Calu3 (cell line): Measurements from ENCODE around the gene APH1A. TPM values are rescaled to one million over a fixed set of nuclear protein-coding genes. Genes with fewer than 3 reads are reported as not detected.

Experiments
- BruUV-seq: library from RNA; stranded (reverse); fragments of 400-500 nt; replicated peaks from 2 replicates; lab custom pipeline; 2021; lab: Mats Ljungman, UMichigan
- CTCF ChIA-PET: fragments of 300-600 bp; sonication (Branson Sonifier 250); formaldehyde crosslinking; loops from one replicate; lab custom pipeline; 2022; ENCODE audit warnings: antibody characterized with exemption; lab: Charles Lee
- DNase-seq: peaks from one replicate; pipeline ENCODE4 v3.0.0; 2022
- H3K27ac Mint-ChIP-seq: one replicate; pipeline ENCODE4 v1.8.0; 2022; ENCODE audit warnings: mixed read lengths; ENCODE audit not compliant: unreplicated experiment
- H3K27me3 Mint-ChIP-seq: one replicate; pipeline ENCODE4 v1.8.0; 2022; ENCODE audit warnings: mixed read lengths; ENCODE audit not compliant: unreplicated experiment
- H3K36me3 Mint-ChIP-seq: one replicate; pipeline ENCODE4 v1.8.0; 2022; ENCODE audit warnings: mild to moderate bottlenecking, moderate library complexity, mixed read lengths; ENCODE audit not compliant: insufficient read depth, unreplicated experiment
- H3K4me1 Mint-ChIP-seq: one replicate; pipeline ENCODE4 v1.8.0; 2022; ENCODE audit warnings: mild to moderate bottlenecking, low read depth, mixed read lengths; ENCODE audit not compliant: unreplicated experiment
- H3K4me3 Mint-ChIP-seq: one replicate; pipeline ENCODE4 v1.8.0; 2022; ENCODE audit warnings: mild to moderate bottlenecking, low read depth, moderate library complexity, mixed read lengths; ENCODE audit not compliant: unreplicated experiment
- H3K9me3 Mint-ChIP-seq: one replicate; pipeline ENCODE4 v1.8.0; 2022; ENCODE audit warnings: low read depth, mixed read lengths; ENCODE audit not compliant: unreplicated experiment
- intact Hi-C: fragments of 100-400 bp; cut with micrococcal nuclease; formaldehyde crosslinking; loops from one replicate; pipeline ENCODE4 v1.10.0; 2022; ENCODE audit not compliant: unreplicated experiment
- total RNA-seq: library from RNA; stranded (reverse); gene quantifications from 2 replicates; pipeline ENCODE4 v1.2.3, GENCODE V29; 2022
- TF ChIP-seq, protein P1 (sequence below): fragments of 200-600 bp; IDR thresholded peaks from one replicate; pipeline ENCODE4 v1.8.0; 2022; ENCODE audit warnings: antibody characterized with exemption; ENCODE audit not compliant: unreplicated experiment

Gene APH1A
- total RNA-seq, 1 experiment from 2014 or later = 195 TPM

DNA sequence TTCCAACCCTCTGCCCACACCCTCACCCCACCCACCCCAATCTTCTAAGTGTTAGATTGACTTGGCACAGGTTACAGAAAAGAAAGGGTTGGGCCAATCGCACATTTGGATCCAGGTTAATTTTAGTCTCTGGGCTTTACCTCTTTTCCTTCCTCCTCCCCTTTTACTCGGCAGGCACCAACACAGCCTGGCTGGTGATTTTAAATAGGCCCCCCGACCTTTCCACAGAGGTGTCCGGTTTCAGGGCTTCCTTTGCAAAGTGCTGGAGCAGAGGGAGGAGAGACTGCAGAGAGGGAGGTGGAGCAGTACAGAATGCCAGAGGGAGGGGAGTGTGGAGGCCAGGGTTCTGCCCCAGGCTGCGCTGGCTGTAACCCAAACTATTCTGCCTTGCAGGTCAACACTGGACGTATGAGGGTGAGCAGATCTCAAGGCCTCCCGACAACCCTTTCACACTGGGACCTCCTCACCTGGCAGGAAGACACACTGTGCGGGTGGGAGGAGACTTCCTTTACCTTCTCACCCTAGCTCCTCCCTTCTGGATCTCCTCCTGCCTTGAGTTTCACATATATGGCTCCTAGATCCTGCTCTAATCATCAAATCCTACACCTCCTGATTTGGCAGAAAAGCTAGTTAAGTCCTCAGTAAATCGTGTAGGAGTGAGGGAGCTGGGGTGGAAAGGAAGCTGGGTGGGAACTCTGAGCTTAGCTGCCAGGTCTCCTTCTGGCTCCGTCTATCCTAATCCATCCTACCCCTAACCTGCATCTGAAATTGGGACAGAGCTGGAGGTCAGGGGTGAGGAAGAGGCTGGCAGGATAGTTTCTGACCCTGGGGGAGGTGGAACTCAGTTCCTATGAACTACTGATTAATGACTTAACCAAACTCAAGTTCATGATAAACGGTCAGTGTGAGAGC is 8.8 kb downstream of the APH1A start:
- Mint-ChIP-seq H3K4me1 (peaks cover 78% of the 10 kb centered on the region), H3K9me3 (no peaks in the 10 kb centered on the region), H3K27me3 (peaks cover 28% of the 10 kb centered on the region), H3K36me3 (peaks cover 20% of the 10 kb centered on the region), H3K4me3 (peak overlapping the region; percentile 49), H3K27ac (peak overlapping the region; percentile 77)
- CTCF ChIA-PET = interaction anchor here (0.9 to 2.1 kb wide), 3 partner anchors 9 to 21 kb away, joined by 3 to 10 read pairs (median 5); partner anchors contain the start of gene APH1A
- DNase-seq = peak; percentile 63
- BruUV-seq = no TSS peak
- intact Hi-C loops = loop anchor here (5.0 to 10.0 kb wide), 2 partner anchors 62 to 275 kb away; partner anchors contain the start of gene PRPF3
- TF ChIP-seq, protein P1, sequence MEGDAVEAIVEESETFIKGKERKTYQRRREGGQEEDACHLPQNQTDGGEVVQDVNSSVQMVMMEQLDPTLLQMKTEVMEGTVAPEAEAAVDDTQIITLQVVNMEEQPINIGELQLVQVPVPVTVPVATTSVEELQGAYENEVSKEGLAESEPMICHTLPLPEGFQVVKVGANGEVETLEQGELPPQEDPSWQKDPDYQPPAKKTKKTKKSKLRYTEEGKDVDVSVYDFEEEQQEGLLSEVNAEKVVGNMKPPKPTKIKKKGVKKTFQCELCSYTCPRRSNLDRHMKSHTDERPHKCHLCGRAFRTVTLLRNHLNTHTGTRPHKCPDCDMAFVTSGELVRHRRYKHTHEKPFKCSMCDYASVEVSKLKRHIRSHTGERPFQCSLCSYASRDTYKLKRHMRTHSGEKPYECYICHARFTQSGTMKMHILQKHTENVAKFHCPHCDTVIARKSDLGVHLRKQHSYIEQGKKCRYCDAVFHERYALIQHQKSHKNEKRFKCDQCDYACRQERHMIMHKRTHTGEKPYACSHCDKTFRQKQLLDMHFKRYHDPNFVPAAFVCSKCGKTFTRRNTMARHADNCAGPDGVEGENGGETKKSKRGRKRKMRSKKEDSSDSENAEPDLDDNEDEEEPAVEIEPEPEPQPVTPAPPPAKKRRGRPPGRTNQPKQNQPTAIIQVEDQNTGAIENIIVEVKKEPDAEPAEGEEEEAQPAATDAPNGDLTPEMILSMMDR = no peak

DNA sequence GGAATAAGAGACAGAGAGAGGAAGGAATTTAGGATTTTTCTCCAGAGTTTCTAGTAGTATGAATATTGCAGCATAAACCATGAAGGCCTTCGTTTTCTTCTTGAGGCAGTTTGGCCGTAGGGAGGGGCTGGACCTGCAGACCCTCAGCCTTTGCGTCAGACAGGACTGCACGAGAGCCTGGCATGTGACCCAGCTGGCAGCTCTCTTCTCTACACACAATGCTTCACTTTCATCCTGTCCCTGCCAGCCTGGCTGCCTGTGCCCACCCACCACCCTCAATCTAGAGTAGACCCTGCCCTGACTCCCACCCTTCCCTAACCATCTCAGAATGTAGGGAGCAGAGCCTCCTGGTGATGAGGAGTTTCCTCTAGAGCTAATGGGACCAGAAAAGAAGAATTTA is 9.6 kb downstream of the APH1A start:
- peaks cover 20% of the 10 kb centered on the region for H3K36me3 Mint-ChIP-seq
- H3K9me3 Mint-ChIP-seq = no peaks in the 10 kb centered on the region
- H3K4me1 Mint-ChIP-seq = peaks cover 78% of the 10 kb centered on the region
- H3K27me3 Mint-ChIP-seq = peaks cover 28% of the 10 kb centered on the region
- no TSS peak for BruUV-seq
- CTCF ChIA-PET = interaction anchor here (1.0 to 2.1 kb wide), 2 partner anchors 10 to 22 kb away, joined by 3 to 10 read pairs; partner anchors contain the start of gene APH1A
- intact Hi-C loops = loop anchor here (5.0 to 10.0 kb wide), 2 partner anchors 63 to 276 kb away; partner anchors contain the start of gene PRPF3
- peak overlapping the region; percentile 42 for H3K27ac Mint-ChIP-seq
- H3K4me3 Mint-ChIP-seq = no peak overlapping the region
- DNase-seq = no peak
- TF ChIP-seq, protein P1 = no peak

DNA sequence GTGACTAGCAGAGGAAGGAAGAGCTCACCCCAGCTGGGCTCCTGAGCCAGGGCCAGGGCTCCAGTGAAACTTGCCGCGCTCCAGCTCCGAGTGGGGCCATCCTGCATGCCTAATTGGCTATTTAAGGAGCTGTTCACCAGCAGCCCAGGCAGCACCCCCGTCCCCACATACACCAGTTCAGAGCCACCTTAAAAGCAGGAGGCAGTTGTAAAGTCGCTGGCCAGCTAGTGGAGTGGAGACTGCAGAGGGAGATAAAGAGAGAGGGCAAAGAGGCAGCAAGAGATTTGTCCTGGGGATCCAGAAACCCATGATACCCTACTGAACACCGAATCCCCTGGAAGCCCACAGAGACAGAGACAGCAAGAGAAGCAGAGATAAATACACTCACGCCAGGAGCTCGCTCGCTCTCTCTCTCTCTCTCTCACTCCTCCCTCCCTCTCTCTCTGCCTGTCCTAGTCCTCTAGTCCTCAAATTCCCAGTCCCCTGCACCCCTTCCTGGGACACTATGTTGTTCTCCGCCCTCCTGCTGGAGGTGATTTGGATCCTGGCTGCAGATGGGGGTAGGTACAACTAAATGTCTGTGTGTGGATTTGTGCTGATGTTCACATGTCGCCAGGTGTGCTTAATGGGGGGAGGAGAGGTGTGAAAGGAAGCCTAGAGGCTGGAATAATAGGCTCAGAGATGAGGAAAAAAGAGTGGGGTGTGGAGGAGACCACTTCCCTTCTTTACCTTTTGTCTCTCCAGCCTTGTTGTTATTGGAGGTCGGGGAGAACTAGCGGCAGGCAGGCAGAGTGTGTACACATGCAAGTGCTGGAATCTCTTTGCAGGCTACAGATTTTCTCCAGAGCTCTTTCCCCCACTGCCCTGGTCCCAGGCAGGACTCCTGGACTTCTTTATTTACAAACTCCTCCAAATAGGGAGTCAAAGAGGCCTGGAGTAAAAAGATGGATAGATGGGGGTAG is 10.9 kb downstream of the APH1A start, which contains the start of gene CA14:
TSS of gene CA14 (plus strand) at position 151 of the 962 bp plus-strand sequence. CDS start at position 506, 355 bp downstream.
- peak within 1 kb of the TSS; percentile 42 for H3K27ac Mint-ChIP-seq
- H3K27me3 Mint-ChIP-seq = peaks cover 28% of the 10 kb centered on the region
- H3K36me3 Mint-ChIP-seq = peaks cover 16% of the 10 kb centered on the region
- TF ChIP-seq, protein P1 = no peak
- H3K4me3 Mint-ChIP-seq = no peak within 1 kb of the TSS
- intact Hi-C loops = loop anchor here (5.0 to 10.0 kb wide), 2 partner anchors 64 to 277 kb away; partner anchors contain the start of gene PRPF3
- H3K4me1 Mint-ChIP-seq = peaks cover 71% of the 10 kb centered on the region
- no peak for DNase-seq
- no peaks in the 10 kb centered on the region for H3K9me3 Mint-ChIP-seq
- CTCF ChIA-PET = interaction anchor here (1.5 kb wide), 1 partner anchor 24 kb away, joined by 6 read pairs; no protein-coding TSS in a partner anchor
- no TSS peak for BruUV-seq
